Vagina (tissue), 2 donors: ENCODE measurements around the gene MYO1C.

Source experiments
- POLR2A ChIP-seq, 2 donors: fragments of 450-650 bp; IDR thresholded peaks; one replicate each; pipeline ENCODE4 v1.6.1; 2017; ENCODE audit warnings: antibody characterized with exemption in 2 of 2, mild to moderate bottlenecking in 2 of 2, moderate library complexity in 2 of 2
- POLR2AphosphoS5 ChIP-seq, 2 donors: sonication (generic); formaldehyde crosslinking; IDR thresholded peaks; one replicate each; pipeline ENCODE4 v1.9.0; 2017; ENCODE audit warnings: antibody characterized with exemption in 2 of 2, mild to moderate bottlenecking in 2 of 2, low read depth in 1 of 2; ENCODE audit not compliant: insufficient read depth in 1 of 2
- TF ChIP-seq, protein P1 (sequence below), 3 experiments: fragments of 450-650 bp in 2 of 3; fragments of 200-600 bp in 1 of 3; sonication (generic) in 1 of 3; IDR thresholded peaks; one replicate each; pipeline ENCODE4 v1.5.1; 2017 to 2019; ENCODE audit warnings: antibody characterized with exemption in 3 of 3, mild to moderate bottlenecking in 2 of 3, moderate library complexity in 2 of 3

DNA sequence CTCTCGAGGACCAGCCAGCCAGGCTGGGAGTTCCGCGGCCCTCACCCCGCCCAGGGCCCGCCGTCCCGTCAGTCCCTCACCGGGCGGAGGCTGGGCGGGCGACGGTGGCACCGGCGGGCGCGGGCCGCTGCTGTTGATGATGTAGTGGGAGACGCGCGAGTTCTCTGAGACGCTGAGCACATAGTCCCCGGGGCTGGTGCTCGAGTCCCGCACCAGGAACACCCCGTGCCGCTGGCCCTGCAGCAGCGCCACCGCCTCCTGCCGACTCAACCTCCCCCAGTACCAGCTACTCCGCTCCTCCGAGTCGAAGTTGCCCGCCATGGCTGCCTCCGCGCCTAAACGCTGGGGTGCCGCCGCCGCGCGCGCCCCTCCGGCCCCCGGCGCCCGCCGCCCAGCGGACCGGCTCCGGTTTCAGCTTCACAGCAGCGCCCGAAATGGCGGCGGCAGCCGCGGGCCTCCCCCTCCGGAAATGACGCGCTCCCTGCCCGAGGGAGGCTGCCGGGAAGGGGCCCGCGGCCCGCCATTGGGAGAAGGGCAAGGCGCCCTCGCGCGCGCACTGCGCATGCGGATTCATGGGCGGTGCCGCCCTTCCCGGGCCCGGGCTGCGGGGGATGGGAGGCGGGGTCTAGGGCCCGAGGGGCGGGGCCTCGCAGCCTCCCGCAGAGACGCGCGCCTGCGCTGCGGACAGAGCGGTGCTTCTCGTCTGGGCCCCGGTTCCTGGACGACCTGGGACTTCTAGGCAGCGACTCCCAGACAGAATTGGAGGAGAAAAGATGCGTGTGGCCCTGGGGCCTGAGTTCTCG lies 36.5 kb downstream of the MYO1C start, which contains the start of gene CRK:
- peak; percentile 69 to 93 for TF ChIP-seq POLR2A (IDR thresholded peaks at IDR 0.05)
- peak; percentile 68 to 81 for TF ChIP-seq POLR2AphosphoS5 (IDR thresholded peaks at IDR 0.05; ENCODE audit: insufficient read depth in 1 of 2, low read depth in 1 of 2)
- TF ChIP-seq, protein P1, sequence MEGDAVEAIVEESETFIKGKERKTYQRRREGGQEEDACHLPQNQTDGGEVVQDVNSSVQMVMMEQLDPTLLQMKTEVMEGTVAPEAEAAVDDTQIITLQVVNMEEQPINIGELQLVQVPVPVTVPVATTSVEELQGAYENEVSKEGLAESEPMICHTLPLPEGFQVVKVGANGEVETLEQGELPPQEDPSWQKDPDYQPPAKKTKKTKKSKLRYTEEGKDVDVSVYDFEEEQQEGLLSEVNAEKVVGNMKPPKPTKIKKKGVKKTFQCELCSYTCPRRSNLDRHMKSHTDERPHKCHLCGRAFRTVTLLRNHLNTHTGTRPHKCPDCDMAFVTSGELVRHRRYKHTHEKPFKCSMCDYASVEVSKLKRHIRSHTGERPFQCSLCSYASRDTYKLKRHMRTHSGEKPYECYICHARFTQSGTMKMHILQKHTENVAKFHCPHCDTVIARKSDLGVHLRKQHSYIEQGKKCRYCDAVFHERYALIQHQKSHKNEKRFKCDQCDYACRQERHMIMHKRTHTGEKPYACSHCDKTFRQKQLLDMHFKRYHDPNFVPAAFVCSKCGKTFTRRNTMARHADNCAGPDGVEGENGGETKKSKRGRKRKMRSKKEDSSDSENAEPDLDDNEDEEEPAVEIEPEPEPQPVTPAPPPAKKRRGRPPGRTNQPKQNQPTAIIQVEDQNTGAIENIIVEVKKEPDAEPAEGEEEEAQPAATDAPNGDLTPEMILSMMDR (IDR thresholded peaks at IDR 0.05), result peak in 1 of 3 experiments; percentile 13
